WTC11 (cell line): ENCODE results near the gene ARHGAP6. TPM values are rescaled to one million over a fixed set of nuclear protein-coding genes. Genes with fewer than 3 reads are reported as not detected.
"Not testable (repeated sequence)": the region's sequence is repeated elsewhere in the genome, so short reads cannot be mapped to it uniquely, and the experiment has no call there.

Experiments used
- ATAC-seq: fragments of 200-7000 bp; cut with Tn5 transposase; 2 replicates; pipeline ENCODE4 v1.10.0; 2021; ENCODE audit warnings: mild to moderate bottlenecking, moderate library complexity
- CTCF ChIA-PET: fragments of 300-600 bp; sonication (Branson Sonifier 250); formaldehyde crosslinking; loops from one replicate; lab custom pipeline; 2021; ENCODE audit warnings: antibody characterized with exemption; lab: Charles Lee
- POLR2A ChIA-PET: fragments of 350-600 bp; sonication (Branson Sonifier 250); formaldehyde crosslinking; loops from one replicate; lab custom pipeline; 2021; ENCODE audit warnings: antibody characterized with exemption; lab: Charles Lee
- DNase-seq: peaks from one replicate; pipeline ENCODE4 v3.0.0; 2021; ENCODE audit warnings: low spot score
- H3K27ac Mint-ChIP-seq: 2 replicates; pipeline ENCODE4 v1.8.0; 2021; ENCODE audit warnings: mixed read lengths
- H3K27me3 Mint-ChIP-seq: 2 replicates; pipeline ENCODE4 v1.8.0; 2021; ENCODE audit warnings: low read depth, mild to moderate bottlenecking, moderate library complexity, mixed read lengths
- H3K36me3 Mint-ChIP-seq: 2 replicates; pipeline ENCODE4 v1.8.0; 2021; ENCODE audit warnings: mixed read lengths
- H3K4me1 Mint-ChIP-seq: 2 replicates; pipeline ENCODE4 v1.8.0; 2022; ENCODE audit warnings: mixed read lengths
- H3K4me3 Mint-ChIP-seq: 2 replicates; pipeline ENCODE4 v1.8.0; 2021; ENCODE audit warnings: mild to moderate bottlenecking, moderate library complexity, mixed read lengths
- H3K9me3 Mint-ChIP-seq: 2 replicates; pipeline ENCODE4 v1.8.0; 2021; ENCODE audit warnings: mixed read lengths
- EMX1 ChIP-seq: fragments of 250-450 bp; sonication (Bioruptor Pico); IDR thresholded peaks from 2 replicates; pipeline ENCODE4 v1.8.0; 2021; ENCODE audit warnings: mild to moderate bottlenecking
- ETV6 ChIP-seq: sonication (generic); formaldehyde crosslinking; IDR thresholded peaks from 2 replicates; pipeline ENCODE4 v1.8.1; 2022; ENCODE audit warnings: mild to moderate bottlenecking, missing genetic modification reagents
- JAZF1 ChIP-seq: fragments of 250-450 bp; sonication (Bioruptor Pico); IDR thresholded peaks from 2 replicates; pipeline ENCODE4 v1.9.0; 2021; ENCODE audit warnings: moderate library complexity, mild to moderate bottlenecking, inconsistent platforms
- MLX ChIP-seq: sonication (generic); formaldehyde crosslinking; IDR thresholded peaks from 2 replicates; pipeline ENCODE4 v1.8.1; 2023; ENCODE audit warnings: mild to moderate bottlenecking, missing genetic modification reagents, moderate library complexity
- NR1H2 ChIP-seq: sonication (generic); formaldehyde crosslinking; IDR thresholded peaks from 2 replicates; pipeline ENCODE4 v1.9.0; 2021; ENCODE audit warnings: mild to moderate bottlenecking, moderate library complexity, missing genetic modification reagents
- OVOL2 ChIP-seq: fragments of 250-450 bp; sonication (Bioruptor Pico); IDR thresholded peaks from 2 replicates; pipeline ENCODE4 v1.9.0; 2021; ENCODE audit warnings: mild to moderate bottlenecking, borderline replicate concordance
- PRRX2 ChIP-seq: fragments of 250-450 bp; sonication (Bioruptor Pico); IDR thresholded peaks from 2 replicates; pipeline ENCODE4 v1.8.0; 2021; ENCODE audit warnings: mild to moderate bottlenecking
- RELA ChIP-seq: sonication (generic); formaldehyde crosslinking; IDR thresholded peaks from 2 replicates; pipeline ENCODE4 v1.8.1; 2022; ENCODE audit warnings: missing genetic modification reagents, mild to moderate bottlenecking, borderline replicate concordance
- USF1 ChIP-seq: sonication (generic); formaldehyde crosslinking; IDR thresholded peaks from 2 replicates; pipeline ENCODE4 v1.8.0; 2022; ENCODE audit warnings: mild to moderate bottlenecking, missing genetic modification reagents
- ZBTB21 ChIP-seq: sonication (generic); formaldehyde crosslinking; IDR thresholded peaks from 2 replicates; pipeline ENCODE4 v1.8.1; 2023; ENCODE audit warnings: mild to moderate bottlenecking, missing genetic modification reagents, borderline replicate concordance
- ZBTB43 ChIP-seq: sonication (generic); formaldehyde crosslinking; IDR thresholded peaks from 2 replicates; pipeline ENCODE4 v1.8.1; 2023; ENCODE audit warnings: mild to moderate bottlenecking, missing genetic modification reagents
- ZNF138 ChIP-seq: sonication (generic); formaldehyde crosslinking; conservative IDR thresholded peaks from 2 replicates; pipeline ENCODE4 v1.8.1; 2022; ENCODE audit warnings: mild to moderate bottlenecking, moderate library complexity, missing genetic modification reagents
- ZNF512 ChIP-seq: sonication (generic); formaldehyde crosslinking; IDR thresholded peaks from 2 replicates; pipeline ENCODE4 v1.8.1; 2022; ENCODE audit warnings: missing genetic modification reagents, borderline replicate concordance
- total RNA-seq: library from RNA; stranded (reverse); gene quantifications from 3 replicates; pipeline ENCODE4 v1.2.3, GENCODE V29; 2021
- TF ChIP-seq, protein P1 (sequence below): sonication (generic); formaldehyde crosslinking; IDR thresholded peaks from 2 replicates; pipeline ENCODE4 v1.8.1; 2023; ENCODE audit warnings: mild to moderate bottlenecking, missing genetic modification reagents, borderline replicate concordance
- TF ChIP-seq, protein P2 (sequence below): sonication (generic); formaldehyde crosslinking; IDR thresholded peaks from 2 replicates; pipeline ENCODE4 v1.8.1; 2023; ENCODE audit warnings: mild to moderate bottlenecking, moderate library complexity, missing genetic modification reagents
- TF ChIP-seq, protein P3 (sequence below): sonication (generic); formaldehyde crosslinking; IDR thresholded peaks from 2 replicates; pipeline ENCODE4 v1.8.0; 2022; ENCODE audit warnings: mild to moderate bottlenecking, missing genetic modification reagents
- TF ChIP-seq, protein P4 (sequence below): sonication (generic); formaldehyde crosslinking; conservative IDR thresholded peaks from 2 replicates; pipeline ENCODE4 v1.8.1; 2022; ENCODE audit warnings: mild to moderate bottlenecking, missing genetic modification reagents
- TF ChIP-seq, protein P5 (sequence below): sonication (generic); formaldehyde crosslinking; IDR thresholded peaks from 2 replicates; pipeline ENCODE4 v1.8.0; 2023; ENCODE audit warnings: missing genetic modification reagents

ARHGAP6 gene
- total RNA-seq, 1 experiment from 2014 or later = 1.0 TPM

DNA sequence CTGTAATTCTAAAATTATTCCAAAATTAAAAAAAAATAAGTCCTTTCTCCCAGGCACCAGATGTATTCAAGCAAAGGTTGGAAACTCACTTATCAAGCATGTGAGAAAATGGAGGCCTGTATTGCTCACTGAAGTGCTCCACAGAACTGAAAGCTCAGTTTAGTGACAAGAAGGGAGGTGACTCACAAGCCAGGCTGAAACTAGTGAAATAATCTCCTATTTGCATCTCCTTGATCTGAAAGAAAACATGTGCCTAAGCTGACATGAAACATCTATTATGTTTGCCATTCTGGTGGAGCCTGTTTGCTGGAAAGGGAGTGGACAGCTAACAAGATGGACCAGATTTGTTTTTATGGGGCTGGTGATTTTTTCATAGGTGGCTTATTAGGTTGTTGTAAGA lies 426.5 kb downstream of the ARHGAP6 start (continued):
- TF ChIP-seq, protein P1, sequence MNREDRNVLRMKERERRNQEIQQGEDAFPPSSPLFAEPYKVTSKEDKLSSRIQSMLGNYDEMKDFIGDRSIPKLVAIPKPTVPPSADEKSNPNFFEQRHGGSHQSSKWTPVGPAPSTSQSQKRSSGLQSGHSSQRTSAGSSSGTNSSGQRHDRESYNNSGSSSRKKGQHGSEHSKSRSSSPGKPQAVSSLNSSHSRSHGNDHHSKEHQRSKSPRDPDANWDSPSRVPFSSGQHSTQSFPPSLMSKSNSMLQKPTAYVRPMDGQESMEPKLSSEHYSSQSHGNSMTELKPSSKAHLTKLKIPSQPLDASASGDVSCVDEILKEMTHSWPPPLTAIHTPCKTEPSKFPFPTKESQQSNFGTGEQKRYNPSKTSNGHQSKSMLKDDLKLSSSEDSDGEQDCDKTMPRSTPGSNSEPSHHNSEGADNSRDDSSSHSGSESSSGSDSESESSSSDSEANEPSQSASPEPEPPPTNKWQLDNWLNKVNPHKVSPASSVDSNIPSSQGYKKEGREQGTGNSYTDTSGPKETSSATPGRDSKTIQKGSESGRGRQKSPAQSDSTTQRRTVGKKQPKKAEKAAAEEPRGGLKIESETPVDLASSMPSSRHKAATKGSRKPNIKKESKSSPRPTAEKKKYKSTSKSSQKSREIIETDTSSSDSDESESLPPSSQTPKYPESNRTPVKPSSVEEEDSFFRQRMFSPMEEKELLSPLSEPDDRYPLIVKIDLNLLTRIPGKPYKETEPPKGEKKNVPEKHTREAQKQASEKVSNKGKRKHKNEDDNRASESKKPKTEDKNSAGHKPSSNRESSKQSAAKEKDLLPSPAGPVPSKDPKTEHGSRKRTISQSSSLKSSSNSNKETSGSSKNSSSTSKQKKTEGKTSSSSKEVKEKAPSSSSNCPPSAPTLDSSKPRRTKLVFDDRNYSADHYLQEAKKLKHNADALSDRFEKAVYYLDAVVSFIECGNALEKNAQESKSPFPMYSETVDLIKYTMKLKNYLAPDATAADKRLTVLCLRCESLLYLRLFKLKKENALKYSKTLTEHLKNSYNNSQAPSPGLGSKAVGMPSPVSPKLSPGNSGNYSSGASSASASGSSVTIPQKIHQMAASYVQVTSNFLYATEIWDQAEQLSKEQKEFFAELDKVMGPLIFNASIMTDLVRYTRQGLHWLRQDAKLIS (CRISPR knock-in tag) = no peak
- TF ChIP-seq RELA (no peak), ZNF138 (CRISPR knock-in tag) (no peak), OVOL2 (no peak), ZBTB21 (CRISPR knock-in tag) (no peak), MLX (CRISPR knock-in tag) (no peak), ZNF512 (CRISPR knock-in tag) (no peak), EMX1 (CRISPR knock-in tag) (no peak), JAZF1 (CRISPR knock-in tag) (no peak)

GRCh38 chrX:11235377-11235776 lies 430.3 kb downstream of the ARHGAP6 start:
- DNase-seq, H3K27ac Mint-ChIP-seq, H3K4me3 Mint-ChIP-seq, POLR2A ChIA-PET, CTCF ChIA-PET, H3K27me3 Mint-ChIP-seq, H3K4me1 Mint-ChIP-seq, ATAC-seq, H3K36me3 Mint-ChIP-seq: not testable (repeated sequence)
- H3K9me3 Mint-ChIP-seq = peaks cover 11% of the 10 kb centered on the region

DNA sequence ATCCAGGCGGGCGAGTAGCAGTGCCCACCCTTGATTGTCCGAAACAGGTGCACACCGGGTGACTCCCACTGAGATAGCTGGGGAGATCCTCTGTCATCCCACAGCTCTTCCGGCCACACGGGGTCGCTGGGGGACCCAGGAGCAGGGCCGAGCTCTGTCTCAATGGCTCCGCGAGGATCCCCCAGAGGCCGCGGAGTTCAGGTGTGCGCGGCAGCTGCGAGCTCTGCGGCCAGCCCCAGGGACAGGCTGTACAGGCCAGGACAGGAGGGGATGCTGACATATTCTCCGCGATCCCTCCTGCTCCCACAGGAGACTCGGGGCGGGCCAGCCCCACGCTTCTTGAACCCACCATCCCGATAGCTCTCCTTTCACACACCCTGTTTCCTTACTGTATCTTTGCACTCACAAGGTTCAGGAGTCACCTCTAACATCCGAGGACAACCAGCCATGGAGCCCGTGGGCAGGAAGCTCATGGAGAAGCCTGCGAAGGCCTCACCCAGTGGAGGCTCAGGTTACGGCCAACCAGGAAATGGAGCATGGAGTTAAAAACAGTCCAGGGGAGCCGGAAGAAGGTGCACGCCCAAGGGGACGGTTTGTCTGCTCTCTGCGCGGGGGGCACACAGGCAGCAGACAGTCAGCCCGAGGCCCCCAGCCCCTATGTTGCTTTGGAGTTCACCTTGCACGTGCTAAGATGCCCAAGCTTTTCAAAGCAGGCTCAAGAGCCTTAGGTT lies 450.4 kb downstream of the ARHGAP6 start:
- H3K27me3 Mint-ChIP-seq = no peaks in the 10 kb centered on the region
- CTCF ChIA-PET = interaction anchor here (0.6 to 1.9 kb wide), 10 partner anchors 9 to 211 kb away, joined by 3 to 9 read pairs (median 3); no protein-coding TSS in a partner anchor
- ATAC-seq (peak; percentile 96), DNase-seq (peak; percentile 58)
- no peak overlapping the region for H3K4me3 Mint-ChIP-seq
- POLR2A ChIA-PET = no interaction called here
- H3K27ac Mint-ChIP-seq = no peak overlapping the region
- H3K36me3 Mint-ChIP-seq = no peaks in the 10 kb centered on the region
- peaks cover 9% of the 10 kb centered on the region for H3K9me3 Mint-ChIP-seq
- H3K4me1 Mint-ChIP-seq = no peaks in the 10 kb centered on the region
- no peak for TF ChIP-seq MLX (CRISPR knock-in tag)
- TF ChIP-seq, protein P2, sequence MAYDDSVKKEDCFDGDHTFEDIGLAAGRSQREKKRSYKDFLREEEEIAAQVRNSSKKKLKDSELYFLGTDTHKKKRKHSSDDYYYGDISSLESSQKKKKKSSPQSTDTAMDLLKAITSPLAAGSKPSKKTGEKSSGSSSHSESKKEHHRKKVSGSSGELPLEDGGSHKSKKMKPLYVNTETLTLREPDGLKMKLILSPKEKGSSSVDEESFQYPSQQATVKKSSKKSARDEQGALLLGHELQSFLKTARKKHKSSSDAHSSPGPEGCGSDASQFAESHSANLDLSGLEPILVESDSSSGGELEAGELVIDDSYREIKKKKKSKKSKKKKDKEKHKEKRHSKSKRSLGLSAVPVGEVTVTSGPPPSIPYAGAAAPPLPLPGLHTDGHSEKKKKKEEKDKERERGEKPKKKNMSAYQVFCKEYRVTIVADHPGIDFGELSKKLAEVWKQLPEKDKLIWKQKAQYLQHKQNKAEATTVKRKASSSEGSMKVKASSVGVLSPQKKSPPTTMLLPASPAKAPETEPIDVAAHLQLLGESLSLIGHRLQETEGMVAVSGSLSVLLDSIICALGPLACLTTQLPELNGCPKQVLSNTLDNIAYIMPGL (CRISPR knock-in tag) = no peak
- TF ChIP-seq, protein P3, sequence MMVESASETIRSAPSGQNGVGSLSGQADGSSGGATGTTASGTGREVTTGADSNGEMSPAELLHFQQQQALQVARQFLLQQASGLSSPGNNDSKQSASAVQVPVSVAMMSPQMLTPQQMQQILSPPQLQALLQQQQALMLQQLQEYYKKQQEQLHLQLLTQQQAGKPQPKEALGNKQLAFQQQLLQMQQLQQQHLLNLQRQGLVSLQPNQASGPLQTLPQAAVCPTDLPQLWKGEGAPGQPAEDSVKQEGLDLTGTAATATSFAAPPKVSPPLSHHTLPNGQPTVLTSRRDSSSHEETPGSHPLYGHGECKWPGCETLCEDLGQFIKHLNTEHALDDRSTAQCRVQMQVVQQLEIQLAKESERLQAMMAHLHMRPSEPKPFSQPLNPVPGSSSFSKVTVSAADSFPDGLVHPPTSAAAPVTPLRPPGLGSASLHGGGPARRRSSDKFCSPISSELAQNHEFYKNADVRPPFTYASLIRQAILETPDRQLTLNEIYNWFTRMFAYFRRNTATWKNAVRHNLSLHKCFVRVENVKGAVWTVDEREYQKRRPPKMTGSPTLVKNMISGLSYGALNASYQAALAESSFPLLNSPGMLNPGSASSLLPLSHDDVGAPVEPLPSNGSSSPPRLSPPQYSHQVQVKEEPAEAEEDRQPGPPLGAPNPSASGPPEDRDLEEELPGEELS = no peak
- TF ChIP-seq ZBTB43 (CRISPR knock-in tag) = no peak
- TF ChIP-seq ETV6 (CRISPR knock-in tag) = no peak
- no peak for TF ChIP-seq USF1 (CRISPR knock-in tag)
- no peak for TF ChIP-seq NR1H2 (CRISPR knock-in tag)
- no peak for TF ChIP-seq PRRX2 (CRISPR knock-in tag)
- TF ChIP-seq, protein P4, sequence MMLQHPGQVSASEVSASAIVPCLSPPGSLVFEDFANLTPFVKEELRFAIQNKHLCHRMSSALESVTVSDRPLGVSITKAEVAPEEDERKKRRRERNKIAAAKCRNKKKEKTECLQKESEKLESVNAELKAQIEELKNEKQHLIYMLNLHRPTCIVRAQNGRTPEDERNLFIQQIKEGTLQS = no peak
- TF ChIP-seq, protein P5, sequence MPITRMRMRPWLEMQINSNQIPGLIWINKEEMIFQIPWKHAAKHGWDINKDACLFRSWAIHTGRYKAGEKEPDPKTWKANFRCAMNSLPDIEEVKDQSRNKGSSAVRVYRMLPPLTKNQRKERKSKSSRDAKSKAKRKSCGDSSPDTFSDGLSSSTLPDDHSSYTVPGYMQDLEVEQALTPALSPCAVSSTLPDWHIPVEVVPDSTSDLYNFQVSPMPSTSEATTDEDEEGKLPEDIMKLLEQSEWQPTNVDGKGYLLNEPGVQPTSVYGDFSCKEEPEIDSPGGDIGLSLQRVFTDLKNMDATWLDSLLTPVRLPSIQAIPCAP (CRISPR knock-in tag) = no peak
